ENCODE data around the gene TEX19. TPM values are rescaled to one million over a fixed set of nuclear protein-coding genes. Genes with fewer than 3 reads are reported as not detected.

TEX19 gene
- total and polyA plus RNA-seq, 2 experiments from 2014 or later: 0.51 TPM; not detected in 1

DNA sequence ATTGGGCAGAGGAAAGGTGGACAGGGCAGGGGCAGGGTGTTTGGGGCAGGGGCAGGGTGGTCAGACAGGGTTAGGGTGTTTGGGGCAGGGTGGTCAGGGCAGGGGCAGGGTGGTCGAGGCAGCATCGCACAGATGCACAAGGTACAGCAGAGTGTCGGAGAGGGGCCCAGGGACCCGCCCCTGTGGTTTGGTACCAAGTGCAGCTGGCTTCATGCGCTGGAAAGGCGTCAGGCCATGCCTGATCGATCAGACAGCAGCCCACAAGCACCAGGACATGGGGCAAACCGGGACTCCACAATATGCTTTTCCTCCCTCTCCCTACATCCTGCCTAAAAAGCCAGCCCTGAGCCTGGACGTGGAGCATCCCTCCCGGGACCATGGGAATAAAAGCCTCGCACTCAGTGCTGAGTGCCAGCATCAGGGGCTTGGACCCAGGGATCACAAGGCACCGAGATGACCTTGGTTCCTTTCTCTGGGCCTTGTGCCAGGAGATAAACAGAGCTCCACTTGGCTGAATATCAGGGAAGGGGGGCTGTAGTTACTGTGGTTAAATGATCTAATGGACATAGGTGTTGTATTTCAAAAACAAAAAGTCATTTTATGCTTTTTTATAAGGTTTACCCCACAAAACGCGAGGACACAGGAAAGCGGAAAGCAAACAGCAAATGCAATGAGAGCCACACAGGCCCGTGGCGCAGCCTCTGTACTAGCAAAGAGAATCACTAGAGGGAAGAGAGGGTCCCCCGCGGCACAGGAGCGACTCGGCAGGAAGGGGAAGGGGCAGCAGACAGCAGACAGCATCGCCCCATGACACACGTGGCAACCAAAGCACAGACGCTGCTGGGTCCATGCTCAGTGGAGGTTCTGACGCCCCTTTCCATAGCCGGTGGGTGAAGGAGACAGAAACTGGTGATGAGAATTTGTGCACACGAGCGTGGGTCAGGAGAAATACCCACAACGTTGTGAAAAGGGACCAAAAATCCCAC is 53.8 kb downstream of the TEX19 start:
- H3K4me3 ChIP-seq: no peak overlapping the region
- DNase-seq (ENCODE audit: low read depth in 1 of 2, low spot score in 1 of 2): no peak
- TF ChIP-seq, protein P1, sequence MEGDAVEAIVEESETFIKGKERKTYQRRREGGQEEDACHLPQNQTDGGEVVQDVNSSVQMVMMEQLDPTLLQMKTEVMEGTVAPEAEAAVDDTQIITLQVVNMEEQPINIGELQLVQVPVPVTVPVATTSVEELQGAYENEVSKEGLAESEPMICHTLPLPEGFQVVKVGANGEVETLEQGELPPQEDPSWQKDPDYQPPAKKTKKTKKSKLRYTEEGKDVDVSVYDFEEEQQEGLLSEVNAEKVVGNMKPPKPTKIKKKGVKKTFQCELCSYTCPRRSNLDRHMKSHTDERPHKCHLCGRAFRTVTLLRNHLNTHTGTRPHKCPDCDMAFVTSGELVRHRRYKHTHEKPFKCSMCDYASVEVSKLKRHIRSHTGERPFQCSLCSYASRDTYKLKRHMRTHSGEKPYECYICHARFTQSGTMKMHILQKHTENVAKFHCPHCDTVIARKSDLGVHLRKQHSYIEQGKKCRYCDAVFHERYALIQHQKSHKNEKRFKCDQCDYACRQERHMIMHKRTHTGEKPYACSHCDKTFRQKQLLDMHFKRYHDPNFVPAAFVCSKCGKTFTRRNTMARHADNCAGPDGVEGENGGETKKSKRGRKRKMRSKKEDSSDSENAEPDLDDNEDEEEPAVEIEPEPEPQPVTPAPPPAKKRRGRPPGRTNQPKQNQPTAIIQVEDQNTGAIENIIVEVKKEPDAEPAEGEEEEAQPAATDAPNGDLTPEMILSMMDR (IDR thresholded peaks at IDR 0.05; ENCODE audit: low read depth, low read length): no peak
- H3K9me3 ChIP-seq (ENCODE audit: low read depth): no peaks in the 10 kb centered on the region
- H3K27me3 ChIP-seq: no peaks in the 10 kb centered on the region
- H3K4me1 ChIP-seq (ENCODE audit: low read depth): no peaks in the 10 kb centered on the region
- H3K36me3 ChIP-seq: no peaks in the 10 kb centered on the region
- H3K27ac ChIP-seq: no peak overlapping the region

Other genes starting within 250 kb of the TEX19 start
- gene CCDC57, start 146.4 kb upstream of the TEX19 start, total RNA-seq: 28.3 and 46.2 TPM in 2 replicates
- gene CCDC57, start 146.4 kb upstream of the TEX19 start, polyA plus RNA-seq: 53.5 and 56.0 TPM in 2 replicates
- 313 and 327 TPM in 2 replicates for gene SLC16A3, start 130.2 kb upstream of the TEX19 start, total RNA-seq
- 55.6 and 63.2 TPM in 2 replicates for gene SLC16A3, start 130.2 kb upstream of the TEX19 start, polyA plus RNA-seq
- 40.3 and 53.1 TPM in 2 replicates for gene CSNK1D, start 85.5 kb upstream of the TEX19 start, total RNA-seq
- gene CSNK1D, start 85.5 kb upstream of the TEX19 start, polyA plus RNA-seq: 106 and 134 TPM in 2 replicates
- 0.92 TPM in 1 of 2 replicates, not detected in the other for gene CD7, start 41.6 kb upstream of the TEX19 start, total RNA-seq
- 0.17 and 0.38 TPM in 2 replicates for gene CD7, start 41.6 kb upstream of the TEX19 start, polyA plus RNA-seq
- gene SECTM1, start 25.5 kb upstream of the TEX19 start, total RNA-seq: 0.56 TPM in 1 of 2 replicates, not detected in the other
- not detected in 2 replicates for gene SECTM1, start 25.5 kb upstream of the TEX19 start, polyA plus RNA-seq
- 4.4 and 10.8 TPM in 2 replicates for gene UTS2R, start 12.5 kb downstream of the TEX19 start, total RNA-seq
- gene UTS2R, start 12.5 kb downstream of the TEX19 start, polyA plus RNA-seq: 4.1 and 5.0 TPM in 2 replicates
- 39.0 and 49.9 TPM in 2 replicates for gene HEXD, start 59.1 kb downstream of the TEX19 start, total RNA-seq
- gene HEXD, start 59.1 kb downstream of the TEX19 start, polyA plus RNA-seq: 49.0 and 58.0 TPM in 2 replicates
- 38.6 and 45.2 TPM in 2 replicates for gene OGFOD3, start 59.3 kb downstream of the TEX19 start, total RNA-seq
- gene OGFOD3, start 59.3 kb downstream of the TEX19 start, polyA plus RNA-seq: 26.1 and 32.5 TPM in 2 replicates
- 48.6 and 52.7 TPM in 2 replicates for gene CYBC1, start 91.5 kb downstream of the TEX19 start, total RNA-seq
- 65.5 and 71.3 TPM in 2 replicates for gene CYBC1, start 91.5 kb downstream of the TEX19 start, polyA plus RNA-seq
- 105 and 113 TPM in 2 replicates for gene NARF, start 99.5 kb downstream of the TEX19 start, total RNA-seq
- gene NARF, start 99.5 kb downstream of the TEX19 start, polyA plus RNA-seq: 215 and 258 TPM in 2 replicates
- gene FOXK2, start 160.5 kb downstream of the TEX19 start, total RNA-seq: 44.5 and 63.0 TPM in 2 replicates
- gene FOXK2, start 160.5 kb downstream of the TEX19 start, polyA plus RNA-seq: 22.0 and 26.7 TPM in 2 replicates

Data from cardiac muscle cell (in vitro differentiated cells and primary cell).